ENCODE results near the gene BMP8A.

DNA sequence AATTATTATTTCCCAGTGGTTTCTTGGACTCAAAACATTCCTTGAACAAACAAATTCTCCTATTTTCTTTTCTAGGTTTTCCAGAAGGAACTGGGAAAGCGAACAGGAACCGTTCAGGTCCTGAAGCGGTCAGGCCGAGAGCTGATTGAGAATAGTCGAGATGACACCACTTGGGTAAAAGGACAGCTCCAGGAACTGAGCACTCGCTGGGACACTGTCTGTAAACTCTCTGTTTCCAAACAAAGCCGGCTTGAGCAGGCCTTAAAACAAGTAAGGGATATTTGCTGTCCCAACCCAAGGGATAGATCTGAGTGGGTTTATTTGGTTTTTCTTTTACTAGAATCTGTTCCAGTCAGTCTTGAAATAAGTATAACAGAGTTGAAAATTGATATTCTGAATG lies 39.4 kb upstream of the BMP8A start:
- TF ChIP-seq, protein P1, sequence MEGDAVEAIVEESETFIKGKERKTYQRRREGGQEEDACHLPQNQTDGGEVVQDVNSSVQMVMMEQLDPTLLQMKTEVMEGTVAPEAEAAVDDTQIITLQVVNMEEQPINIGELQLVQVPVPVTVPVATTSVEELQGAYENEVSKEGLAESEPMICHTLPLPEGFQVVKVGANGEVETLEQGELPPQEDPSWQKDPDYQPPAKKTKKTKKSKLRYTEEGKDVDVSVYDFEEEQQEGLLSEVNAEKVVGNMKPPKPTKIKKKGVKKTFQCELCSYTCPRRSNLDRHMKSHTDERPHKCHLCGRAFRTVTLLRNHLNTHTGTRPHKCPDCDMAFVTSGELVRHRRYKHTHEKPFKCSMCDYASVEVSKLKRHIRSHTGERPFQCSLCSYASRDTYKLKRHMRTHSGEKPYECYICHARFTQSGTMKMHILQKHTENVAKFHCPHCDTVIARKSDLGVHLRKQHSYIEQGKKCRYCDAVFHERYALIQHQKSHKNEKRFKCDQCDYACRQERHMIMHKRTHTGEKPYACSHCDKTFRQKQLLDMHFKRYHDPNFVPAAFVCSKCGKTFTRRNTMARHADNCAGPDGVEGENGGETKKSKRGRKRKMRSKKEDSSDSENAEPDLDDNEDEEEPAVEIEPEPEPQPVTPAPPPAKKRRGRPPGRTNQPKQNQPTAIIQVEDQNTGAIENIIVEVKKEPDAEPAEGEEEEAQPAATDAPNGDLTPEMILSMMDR (conservative IDR thresholded peaks at IDR 0.05): no peak
- no peak for TF ChIP-seq ZFX (IDR thresholded peaks at IDR 0.05)
